GM06990 (cell line): ENCODE results near the gene SETD1A.

ENCODE experiments used
- DNase-seq: peaks from one replicate; pipeline ENCODE4 v3.0.0-alpha.2; 2011; ENCODE audit not compliant: insufficient read length; ENCODE audit errors: extremely low read depth
- H3K27me3 ChIP-seq: replicated peaks from 2 replicates; pipeline ENCODE4 v1.6.0; 2011; ENCODE audit warnings: low read length; ENCODE audit not compliant: control insufficient read depth, insufficient read depth
- H3K36me3 ChIP-seq: 2 replicates; pipeline ENCODE4 v1.5.1; 2011; ENCODE audit warnings: low read length; ENCODE audit not compliant: control insufficient read depth, insufficient read depth
- H3K4me3 ChIP-seq: replicated peaks from 2 replicates; pipeline ENCODE4 v1.5.1; 2011; ENCODE audit warnings: low read depth, mild to moderate bottlenecking, control low read depth, low read length
- TF ChIP-seq, protein P1 (sequence below): IDR thresholded peaks from 2 replicates; pipeline ENCODE4 v1.5.1; 2011; ENCODE audit warnings: low read length, control low read depth, mild to moderate bottlenecking, inconsistent platforms; ENCODE audit not compliant: insufficient read depth, poor library complexity, severe bottlenecking

SETD1A gene

DNA sequence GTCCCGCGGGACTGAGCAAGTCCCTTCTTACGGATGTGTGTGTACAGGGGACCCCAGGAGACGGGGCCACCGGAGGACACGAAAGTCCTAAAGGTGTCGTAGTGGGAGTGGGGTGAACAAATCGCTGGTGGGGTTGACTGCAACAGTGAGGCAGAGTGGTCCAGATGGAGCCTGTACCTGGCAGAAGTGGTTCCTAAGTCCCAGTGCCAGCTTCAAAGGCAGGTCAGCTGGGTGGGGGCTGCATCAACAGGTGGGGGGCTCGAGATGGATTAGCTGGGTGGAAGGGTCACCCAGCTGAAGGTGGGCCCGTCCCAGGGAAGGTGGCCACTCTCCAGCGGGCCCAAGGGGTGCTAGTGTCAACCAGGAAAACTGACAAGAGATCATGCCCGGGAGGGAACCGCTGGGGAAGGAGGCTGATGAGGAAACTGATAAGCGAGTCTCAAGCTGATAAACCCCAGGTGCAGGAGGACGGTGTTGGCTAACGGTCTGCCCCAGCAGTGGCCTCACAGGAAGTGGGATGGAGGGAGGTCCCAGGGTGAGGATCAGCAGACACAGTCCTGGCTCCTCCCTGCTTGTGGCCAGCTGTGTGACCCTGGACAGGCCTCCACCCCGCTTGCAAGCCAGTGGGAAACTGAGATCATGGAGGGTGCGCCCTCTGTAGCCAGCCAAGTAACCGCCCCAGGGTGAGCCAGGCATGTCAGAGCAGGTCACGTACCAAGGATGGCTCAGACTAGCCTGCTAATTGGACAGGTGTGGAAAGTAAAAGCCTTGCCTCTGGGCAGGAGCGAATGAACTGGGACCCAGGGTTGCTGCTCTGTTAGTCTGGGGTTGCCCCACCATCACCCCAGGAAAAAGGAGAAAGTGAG lies 7.7 kb upstream of the SETD1A start:
- Histone ChIP-seq H3K4me3 (peak overlapping the region; percentile 90), H3K27me3 (no peaks in the 10 kb centered on the region), H3K36me3 (peaks cover 2% of the 10 kb centered on the region)
- TF ChIP-seq, protein P1, sequence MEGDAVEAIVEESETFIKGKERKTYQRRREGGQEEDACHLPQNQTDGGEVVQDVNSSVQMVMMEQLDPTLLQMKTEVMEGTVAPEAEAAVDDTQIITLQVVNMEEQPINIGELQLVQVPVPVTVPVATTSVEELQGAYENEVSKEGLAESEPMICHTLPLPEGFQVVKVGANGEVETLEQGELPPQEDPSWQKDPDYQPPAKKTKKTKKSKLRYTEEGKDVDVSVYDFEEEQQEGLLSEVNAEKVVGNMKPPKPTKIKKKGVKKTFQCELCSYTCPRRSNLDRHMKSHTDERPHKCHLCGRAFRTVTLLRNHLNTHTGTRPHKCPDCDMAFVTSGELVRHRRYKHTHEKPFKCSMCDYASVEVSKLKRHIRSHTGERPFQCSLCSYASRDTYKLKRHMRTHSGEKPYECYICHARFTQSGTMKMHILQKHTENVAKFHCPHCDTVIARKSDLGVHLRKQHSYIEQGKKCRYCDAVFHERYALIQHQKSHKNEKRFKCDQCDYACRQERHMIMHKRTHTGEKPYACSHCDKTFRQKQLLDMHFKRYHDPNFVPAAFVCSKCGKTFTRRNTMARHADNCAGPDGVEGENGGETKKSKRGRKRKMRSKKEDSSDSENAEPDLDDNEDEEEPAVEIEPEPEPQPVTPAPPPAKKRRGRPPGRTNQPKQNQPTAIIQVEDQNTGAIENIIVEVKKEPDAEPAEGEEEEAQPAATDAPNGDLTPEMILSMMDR, result peak; percentile 54
- peak; percentile 72 for DNase-seq

DNA sequence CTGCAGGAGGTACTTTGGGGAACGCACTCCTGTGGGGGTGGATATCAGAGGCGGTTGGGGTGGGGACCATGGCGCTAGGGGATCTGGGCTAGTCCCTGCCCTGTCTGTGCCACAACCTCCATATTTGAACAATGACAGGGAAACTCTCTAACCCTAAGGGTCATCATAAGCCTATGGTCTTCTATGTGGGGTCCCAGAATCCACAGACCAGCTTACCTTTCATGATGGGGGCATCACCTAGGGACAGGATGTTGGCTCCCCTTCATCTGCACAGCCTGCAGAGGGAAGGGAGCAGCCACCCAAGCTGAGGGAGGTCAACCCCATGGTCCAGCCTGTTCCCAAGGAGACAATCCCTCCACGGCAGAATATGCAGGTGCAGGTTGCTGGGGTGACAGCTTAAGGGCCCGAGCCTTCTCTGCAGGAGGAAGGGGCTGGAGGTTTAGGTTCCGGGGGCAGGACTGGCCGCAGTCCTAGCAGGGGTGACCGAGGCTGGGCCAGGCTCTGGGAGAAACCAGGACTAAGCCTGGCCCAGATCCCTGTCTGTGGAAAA lies 7.0 kb upstream of the SETD1A start:
- Histone ChIP-seq H3K27me3 (no peaks in the 10 kb centered on the region), H3K36me3 (peaks cover 2% of the 10 kb centered on the region), H3K4me3 (peak overlapping the region; percentile 90)
- TF ChIP-seq, protein P1, result no peak
- DNase-seq, result no peak

DNA sequence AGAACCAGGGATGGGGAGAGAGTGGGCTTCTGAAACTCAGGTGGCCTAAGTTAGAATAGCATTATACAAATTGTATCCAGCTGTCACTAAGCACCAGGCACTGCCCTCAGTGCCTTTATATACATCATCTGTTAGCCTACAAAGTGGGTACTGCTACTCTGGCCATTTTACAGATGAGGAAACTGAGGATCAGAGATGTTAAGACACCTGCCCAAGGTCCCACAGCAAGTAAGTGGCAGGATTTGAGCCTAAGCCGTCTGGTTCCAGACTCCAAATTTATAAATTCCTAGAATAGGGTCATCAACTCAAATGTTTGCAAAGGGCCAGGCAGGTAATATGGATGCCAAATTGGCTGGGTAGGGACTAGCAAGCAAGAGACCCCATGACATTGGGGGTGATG lies 6.4 kb upstream of the SETD1A start:
- H3K36me3 ChIP-seq, result peaks cover 2% of the 10 kb centered on the region
- H3K4me3 ChIP-seq, result no peak overlapping the region
- TF ChIP-seq, protein P1, result no peak
- DNase-seq, result no peak
- H3K27me3 ChIP-seq, result no peaks in the 10 kb centered on the region

DNA sequence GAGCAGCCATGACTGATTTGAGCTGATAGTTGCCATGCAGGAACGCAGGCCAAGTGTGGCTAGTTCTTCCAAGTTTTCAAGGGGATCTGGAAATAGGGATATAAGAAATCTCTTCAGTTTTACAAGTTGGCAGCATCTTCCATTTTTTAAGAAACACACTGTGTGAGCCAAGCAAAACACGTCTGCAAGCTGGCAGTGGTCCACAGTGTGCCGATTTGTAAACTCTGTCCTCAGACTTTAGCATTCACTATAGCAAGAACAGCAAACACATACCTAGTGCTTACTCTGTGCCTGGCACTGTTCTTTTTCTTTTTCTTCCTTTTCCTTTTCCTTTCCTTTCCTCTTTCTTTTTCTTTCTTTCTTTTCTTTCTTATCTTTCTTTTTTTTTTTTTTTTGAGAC lies 5.8 kb upstream of the SETD1A start:
- DNase-seq, result no peak
- H3K4me3 ChIP-seq, result no peak overlapping the region
- TF ChIP-seq, protein P1, result no peak
- H3K36me3 ChIP-seq, result peaks cover 2% of the 10 kb centered on the region
- H3K27me3 ChIP-seq, result no peaks in the 10 kb centered on the region

DNA sequence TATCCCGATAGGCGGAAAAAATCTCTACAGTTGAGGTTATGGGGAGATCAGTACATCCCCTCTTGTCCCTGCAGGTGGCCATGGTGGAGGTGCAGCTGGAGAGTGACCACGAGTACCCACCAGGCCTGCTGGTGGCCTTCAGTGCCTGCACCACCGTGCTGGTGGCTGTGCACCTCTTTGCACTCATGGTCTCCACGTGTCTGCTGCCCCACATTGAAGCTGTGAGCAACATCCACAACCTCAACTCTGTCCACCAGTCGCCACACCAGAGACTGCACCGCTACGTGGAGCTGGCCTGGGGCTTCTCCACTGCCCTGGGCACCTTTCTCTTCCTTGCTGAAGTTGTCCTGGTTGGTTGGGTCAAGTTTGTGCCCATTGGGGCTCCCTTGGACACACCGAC lies 4.4 kb upstream of the SETD1A start:
- TF ChIP-seq, protein P1, result no peak
- Histone ChIP-seq H3K4me3 (no peak overlapping the region), H3K27me3 (no peaks in the 10 kb centered on the region), H3K36me3 (no peaks in the 10 kb centered on the region; the same call in 1 of the 2 replicates)
- DNase-seq, result no peak
